HepG2 (cell line): ENCODE results near the gene SCO1.

Source experiments
- CEBPB ChIP-seq: IDR thresholded peaks from 2 replicates; pipeline ENCODE4 v1.6.1; 2011; ENCODE audit warnings: low read depth, low read length, improper control_type of control experiment, borderline replicate concordance
- CREB1 ChIP-seq, 2 experiments: fragments of 450-650 bp in 1 of 2; IDR thresholded peaks; 2 replicates each; pipeline ENCODE4 v1.6.1; 2016 to 2017; ENCODE audit warnings: control low read depth in 1 of 2, mild to moderate bottlenecking in 1 of 2, missing compliant biosample characterization in 1 of 2, missing genetic modification characterization in 1 of 2
- ETV5 ChIP-seq: IDR thresholded peaks from 2 replicates; pipeline ENCODE4 v1.6.1; 2018; ENCODE audit warnings: missing biosample characterization, missing genetic modification reagents, inconsistent platforms, borderline replicate concordance
- PATZ1 ChIP-seq: sonication (generic); formaldehyde crosslinking; IDR thresholded peaks from 2 replicates; pipeline ENCODE4 v1.4.0; 2020; ENCODE audit warnings: missing genetic modification reagents
- POLR2A ChIP-seq, 2 experiments: IDR thresholded peaks; 2 replicates each; pipeline ENCODE4 v1.6.1; 2011; ENCODE audit warnings: low read depth in 2 of 2, low read length in 2 of 2, mild to moderate bottlenecking in 1 of 2, moderate library complexity in 1 of 2; ENCODE audit not compliant: insufficient read depth in 1 of 2
- RELA ChIP-seq: sonication (generic); formaldehyde crosslinking; IDR thresholded peaks from 2 replicates; pipeline ENCODE4 v1.4.0; 2020; ENCODE audit warnings: missing genetic modification reagents
- TCF12 ChIP-seq, 2 experiments: fragments of 450-650 bp in 1 of 2; sonication (generic) in 1 of 2; formaldehyde crosslinking in 1 of 2; IDR thresholded peaks; 2 replicates each; pipeline versions ENCODE4 v1.6.1 to v1.8.0; 2017 to 2022; ENCODE audit warnings: antibody characterized with exemption in 1 of 2, mild to moderate bottlenecking in 1 of 2, missing genetic modification reagents in 1 of 2, moderate library complexity in 1 of 2
- ZNF160 ChIP-seq: sonication (generic); formaldehyde crosslinking; IDR thresholded peaks from 2 replicates; pipeline ENCODE4 v1.8.0; 2022; ENCODE audit warnings: mild to moderate bottlenecking, inconsistent platforms, missing genetic modification reagents
- ZNF367 ChIP-seq: sonication (generic); formaldehyde crosslinking; IDR thresholded peaks from 2 replicates; pipeline ENCODE4 v1.4.0; 2020; ENCODE audit warnings: missing genetic modification reagents, borderline replicate concordance
- TF ChIP-seq, protein P1 (sequence below): sonication (generic); formaldehyde crosslinking; IDR thresholded peaks from 2 replicates; pipeline ENCODE4 v1.4.0; 2020; ENCODE audit warnings: mild to moderate bottlenecking, missing genetic modification reagents
- TF ChIP-seq, protein P2 (sequence below): sonication (generic); formaldehyde crosslinking; IDR thresholded peaks from 2 replicates; pipeline ENCODE4 v1.5.0; 2020; ENCODE audit warnings: mild to moderate bottlenecking, missing genetic modification reagents, moderate library complexity

DNA sequence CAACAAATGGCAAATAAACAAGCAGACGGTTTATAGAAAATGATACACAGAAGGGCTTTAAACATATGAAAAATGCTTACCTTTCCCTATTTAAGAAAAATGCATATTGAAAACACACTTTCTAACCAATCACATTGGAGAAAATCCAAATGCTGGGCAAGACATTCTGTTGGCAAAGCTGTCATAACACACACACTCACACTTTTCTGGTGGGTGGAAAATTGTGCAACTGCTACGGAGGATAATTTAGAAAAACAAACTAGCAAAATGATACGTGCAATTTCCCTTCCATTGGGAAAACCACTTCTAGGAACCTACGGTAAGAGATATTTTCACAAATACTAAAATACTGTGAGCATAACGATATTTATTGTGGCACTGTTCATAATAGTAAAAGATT is 30.4 kb downstream of the SCO1 start:
- no peak for TF ChIP-seq CREB1 (IDR thresholded peaks at IDR 0.05)
- no peak for TF ChIP-seq CREB1 (CRISPR knock-in tag; IDR thresholded peaks at IDR 0.05)
- TF ChIP-seq, protein P1, sequence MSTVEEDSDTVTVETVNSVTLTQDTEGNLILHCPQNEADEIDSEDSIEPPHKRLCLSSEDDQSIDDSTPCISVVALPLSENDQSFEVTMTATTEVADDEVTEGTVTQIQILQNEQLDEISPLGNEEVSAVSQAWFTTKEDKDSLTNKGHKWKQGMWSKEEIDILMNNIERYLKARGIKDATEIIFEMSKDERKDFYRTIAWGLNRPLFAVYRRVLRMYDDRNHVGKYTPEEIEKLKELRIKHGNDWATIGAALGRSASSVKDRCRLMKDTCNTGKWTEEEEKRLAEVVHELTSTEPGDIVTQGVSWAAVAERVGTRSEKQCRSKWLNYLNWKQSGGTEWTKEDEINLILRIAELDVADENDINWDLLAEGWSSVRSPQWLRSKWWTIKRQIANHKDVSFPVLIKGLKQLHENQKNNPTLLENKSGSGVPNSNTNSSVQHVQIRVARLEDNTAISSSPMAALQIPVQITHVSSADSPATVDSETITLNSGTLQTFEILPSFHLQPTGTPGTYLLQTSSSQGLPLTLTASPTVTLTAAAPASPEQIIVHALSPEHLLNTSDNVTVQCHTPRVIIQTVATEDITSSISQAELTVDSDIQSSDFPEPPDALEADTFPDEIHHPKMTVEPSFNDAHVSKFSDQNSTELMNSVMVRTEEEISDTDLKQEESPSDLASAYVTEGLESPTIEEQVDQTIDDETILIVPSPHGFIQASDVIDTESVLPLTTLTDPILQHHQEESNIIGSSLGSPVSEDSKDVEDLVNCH (CRISPR knock-in tag) = no peak
- no peak for TF ChIP-seq RELA (CRISPR knock-in tag)
- TF ChIP-seq ZNF367 (CRISPR knock-in tag) = no peak
- TF ChIP-seq POLR2A (IDR thresholded peaks at IDR 0.05; ENCODE audit: insufficient read depth in 1 of 2, low read depth in 2 of 2, low read length in 2 of 2) = no peak
- TF ChIP-seq, protein P2, sequence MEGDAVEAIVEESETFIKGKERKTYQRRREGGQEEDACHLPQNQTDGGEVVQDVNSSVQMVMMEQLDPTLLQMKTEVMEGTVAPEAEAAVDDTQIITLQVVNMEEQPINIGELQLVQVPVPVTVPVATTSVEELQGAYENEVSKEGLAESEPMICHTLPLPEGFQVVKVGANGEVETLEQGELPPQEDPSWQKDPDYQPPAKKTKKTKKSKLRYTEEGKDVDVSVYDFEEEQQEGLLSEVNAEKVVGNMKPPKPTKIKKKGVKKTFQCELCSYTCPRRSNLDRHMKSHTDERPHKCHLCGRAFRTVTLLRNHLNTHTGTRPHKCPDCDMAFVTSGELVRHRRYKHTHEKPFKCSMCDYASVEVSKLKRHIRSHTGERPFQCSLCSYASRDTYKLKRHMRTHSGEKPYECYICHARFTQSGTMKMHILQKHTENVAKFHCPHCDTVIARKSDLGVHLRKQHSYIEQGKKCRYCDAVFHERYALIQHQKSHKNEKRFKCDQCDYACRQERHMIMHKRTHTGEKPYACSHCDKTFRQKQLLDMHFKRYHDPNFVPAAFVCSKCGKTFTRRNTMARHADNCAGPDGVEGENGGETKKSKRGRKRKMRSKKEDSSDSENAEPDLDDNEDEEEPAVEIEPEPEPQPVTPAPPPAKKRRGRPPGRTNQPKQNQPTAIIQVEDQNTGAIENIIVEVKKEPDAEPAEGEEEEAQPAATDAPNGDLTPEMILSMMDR (CRISPR knock-in tag) = no peak
- TF ChIP-seq CEBPB = no peak
- TF ChIP-seq TCF12 (IDR thresholded peaks at IDR 0.05) = no peak
- no peak for TF ChIP-seq TCF12 (CRISPR knock-in tag; IDR thresholded peaks at IDR 0.05)
- TF ChIP-seq ETV5 (CRISPR knock-in tag) = no peak
- TF ChIP-seq PATZ1 (CRISPR knock-in tag) = no peak
- no peak for TF ChIP-seq ZNF160 (CRISPR knock-in tag)
